K562 (cell line): ENCODE measurements around the gene SEMA3A. TPM values are rescaled to one million over a fixed set of nuclear protein-coding genes. Genes with fewer than 3 reads are reported as not detected.

Experiments
- ATAC-seq: fragments of 200-7000 bp; cut with Tn5 transposase; 3 replicates; pipeline ENCODE4 v1.9.1; 2020; ENCODE audit warnings: moderate library complexity
- BruUV-seq: library from RNA; stranded (reverse); fragments of 400-500 nt; replicated peaks from 2 replicates; lab custom pipeline; 2021; lab: Mats Ljungman, UMichigan
- CTCF ChIA-PET: fragments of 300-600 bp; formaldehyde crosslinking; extraction: SDS; loops from one replicate; lab custom pipeline; 2021; ENCODE audit warnings: low intra/inter-chr PET ratio; lab: Yijun Ruan, JAX
- POLR2A ChIA-PET: fragments of 300-600, 350-650 bp; sonication (Branson Sonifier 250); formaldehyde crosslinking; extraction: SDS; loops from one replicate; lab custom pipeline; 2021; ENCODE audit warnings: antibody characterized with exemption, inconsistent platforms; lab: Yijun Ruan, JAX
- DNase-seq, 4 experiments: peaks; one replicate each; pipeline versions ENCODE4 v3.0.0 to v3.0.0-alpha.2; 2011 to 2018; ENCODE audit warnings: low spot score in 3 of 4, mixed read lengths in 3 of 4; ENCODE audit errors: extremely low read depth in 1 of 4
- FAIRE-seq: peaks from 2 replicates; lab custom pipeline; 2011; peaks lifted over from hg19 to GRCh38; lab: Jason Lieb, UNC
- H2AFZ ChIP-seq: 2 replicates; pipeline ENCODE4 v1.6.0; 2011; ENCODE audit warnings: low read depth, low read length, control low read depth, inconsistent platforms
- H3K27ac ChIP-seq: fragments of 200-600 bp; 3 replicates; pipeline ENCODE4 v1.8.0; 2011; ENCODE audit warnings: low read depth, mild to moderate bottlenecking, control low read depth, inconsistent platforms, low read length, moderate library complexity, mixed read lengths; ENCODE audit errors: extremely low read depth
- H3K27me3 ChIP-seq, 2 experiments: fragments of 300-600 bp in 1 of 2; 2 replicates in 1 of 2; 3 replicates in 1 of 2; pipeline versions ENCODE4 v1.6.0 to v1.8.0; 2011; ENCODE audit warnings: inconsistent platforms in 2 of 2, low read length in 2 of 2, mild to moderate bottlenecking in 1 of 2, mixed read lengths in 1 of 2, moderate library complexity in 1 of 2; ENCODE audit not compliant: control insufficient read depth in 2 of 2, insufficient read depth in 2 of 2
- H3K36me3 ChIP-seq: fragments of 300-600 bp; 3 replicates; pipeline ENCODE4 v1.8.0; 2011; ENCODE audit warnings: mild to moderate bottlenecking, low read length, inconsistent platforms; ENCODE audit not compliant: control insufficient read depth, insufficient read depth
- H3K4me1 ChIP-seq, 2 experiments: fragments of 200-600 bp in 1 of 2; replicated peaks in 1 of 2; 2 replicates in 1 of 2; 3 replicates in 1 of 2; pipeline versions ENCODE4 v1.5.1 to v1.8.0; 2011; ENCODE audit warnings: inconsistent platforms in 2 of 2, low read length in 2 of 2, mild to moderate bottlenecking in 1 of 2, mixed read lengths in 1 of 2, moderate library complexity in 1 of 2; ENCODE audit not compliant: control insufficient read depth in 2 of 2, insufficient read depth in 2 of 2
- H3K4me2 ChIP-seq: 2 replicates; pipeline ENCODE4 v1.6.1; 2011; ENCODE audit warnings: low read length, control low read depth, inconsistent platforms, mixed read lengths; ENCODE audit not compliant: insufficient read depth
- H3K4me3 ChIP-seq: fragments of 200-600 bp; sonication (generic), shearing (Covaris generic); 2 replicates; pipeline ENCODE4 v1.5.1; 2016; ENCODE audit warnings: control low read depth, inconsistent platforms
- H3K79me2 ChIP-seq: fragments of 200-600 bp; 3 replicates; pipeline ENCODE4 v1.8.0; 2011; ENCODE audit warnings: low read length, inconsistent platforms; ENCODE audit not compliant: control insufficient read depth, insufficient read depth
- H3K9ac ChIP-seq, 2 experiments: 2 replicates each; pipeline versions ENCODE4 v1.6.0 to v1.6.1; 2011; ENCODE audit warnings: low read depth in 2 of 2, low read length in 2 of 2, control low read depth in 1 of 2, inconsistent platforms in 1 of 2, mild to moderate bottlenecking in 1 of 2, mixed read lengths in 1 of 2; ENCODE audit not compliant: insufficient read depth in 1 of 2
- H3K9me1 ChIP-seq: one replicate; pipeline ENCODE4 v1.6.0; 2011; ENCODE audit warnings: inconsistent platforms, mild to moderate bottlenecking, low read length, moderate library complexity; ENCODE audit not compliant: control insufficient read depth, insufficient read depth
- H3K9me3 ChIP-seq: replicated peaks from 2 replicates; pipeline ENCODE4 v1.5.1; 2011; ENCODE audit warnings: low read depth, low read length, inconsistent platforms; ENCODE audit not compliant: control insufficient read depth, insufficient read depth
- H4K20me1 ChIP-seq: replicated peaks from 2 replicates; pipeline ENCODE4 v1.6.1; 2011; ENCODE audit warnings: low read length, inconsistent platforms, mixed read lengths; ENCODE audit not compliant: control insufficient read depth, insufficient read depth
- BDP1 ChIP-seq: IDR thresholded peaks from 3 replicates; pipeline ENCODE4 v1.6.1; 2011; ENCODE audit not compliant: insufficient read length, insufficient read depth
- NCOA1 ChIP-seq: fragments of 450-650 bp; IDR thresholded peaks from 2 replicates; pipeline ENCODE4 v1.6.1; 2016; ENCODE audit warnings: low read depth
- NR3C1 ChIP-seq: sonication (generic); formaldehyde crosslinking; IDR thresholded peaks from 2 replicates; pipeline ENCODE4 v1.8.1; 2022; ENCODE audit warnings: missing genetic modification reagents
- RB1 ChIP-seq: fragments of 450-650 bp; IDR thresholded peaks from 2 replicates; pipeline ENCODE4 v1.6.1; 2017; ENCODE audit warnings: low read depth, mild to moderate bottlenecking
- SMARCA4 ChIP-seq: fragments of 450-650 bp; IDR thresholded peaks from 2 replicates; pipeline ENCODE4 v1.6.1; 2016
- TGIF2 ChIP-seq: sonication (generic); formaldehyde crosslinking; IDR thresholded peaks from 2 replicates; pipeline ENCODE4 v1.8.1; 2022; ENCODE audit warnings: mild to moderate bottlenecking, missing genetic modification reagents, moderate library complexity
- ZBTB2 ChIP-seq: fragments of 450-650 bp; IDR thresholded peaks from 2 replicates; pipeline ENCODE4 v1.6.1; 2016; ENCODE audit warnings: antibody characterized with exemption
- ZNF644 ChIP-seq: fragments of 200-800 bp; sonication (Bioruptor generic); IDR thresholded peaks from 2 replicates; pipeline ENCODE4 v1.6.1; 2016; ENCODE audit warnings: low read depth, missing genetic modification characterization, missing compliant biosample characterization
- ZNF717 ChIP-seq: fragments of 250-450 bp; sonication (Bioruptor Pico); IDR thresholded peaks from 2 replicates; pipeline ENCODE4 v1.5.0; 2021
- whole genome bisulfite sequencing: fragments of 100-300 bp; shearing (Covaris generic); methylation state at CpG from one replicate; pipeline ENCODE4 v1.1.6; 2016; ENCODE audit warnings: low coverage, mixed read lengths; ENCODE audit not compliant: insufficient coverage; ENCODE audit errors: missing lambda C conversion rate; 5-methylcytosine and 5-hydroxymethylcytosine counted together
- in situ Hi-C: fragments of 300-500 bp; cut with MboI; formaldehyde crosslinking; loops from 4 replicates; pipeline ENCODE4 v1.15.0; 2018; ENCODE audit warnings: inconsistent platforms, mixed read lengths
- intact Hi-C: fragments of 100-400 bp; cut with micrococcal nuclease; formaldehyde crosslinking; loops from 2 replicates; pipeline ENCODE4 v1.14.2; 2022
- polyA plus RNA-seq, 8 experiments: library from polyadenylated mRNA; depleted of rRNA in 4 of 8; stranded (reverse) in 5 of 8; unstranded in 3 of 8; fragments of >200 nt; fragmentation: Nextera tagmentation in 2 of 8; fragmentation: Illumina TruSeq in 1 of 8; extraction: Ambion mirVana in 2 of 8; extraction: Trizol in 1 of 8; gene quantifications; 2 replicates each; pipeline versions ENCODE4 v1.2.1 to v1.2.3, GENCODE V29; 2011 to 2014; ENCODE audit warnings: inconsistent platforms in 1 of 8, missing spikeins in 1 of 8
- total RNA-seq, 7 experiments: library from RNA; depleted of rRNA in 6 of 7; stranded (reverse); fragments of >200 nt in 6 of 7; fragmentation: Illumina TruSeq in 2 of 7; extraction: Trizol in 2 of 7; gene quantifications; 2 replicates each; pipeline versions ENCODE4 v1.2.1 to v1.2.3, GENCODE V29; 2011 to 2021; ENCODE audit warnings: low replicate concordance in 1 of 7

Gene SEMA3A
- total and polyA plus RNA-seq, 9 of the 15 experiments (the other 6 are each of a cell fraction or from before 2014, with no cell fraction given): 0.36 to 3.0 (median 1.1) TPM

DNA sequence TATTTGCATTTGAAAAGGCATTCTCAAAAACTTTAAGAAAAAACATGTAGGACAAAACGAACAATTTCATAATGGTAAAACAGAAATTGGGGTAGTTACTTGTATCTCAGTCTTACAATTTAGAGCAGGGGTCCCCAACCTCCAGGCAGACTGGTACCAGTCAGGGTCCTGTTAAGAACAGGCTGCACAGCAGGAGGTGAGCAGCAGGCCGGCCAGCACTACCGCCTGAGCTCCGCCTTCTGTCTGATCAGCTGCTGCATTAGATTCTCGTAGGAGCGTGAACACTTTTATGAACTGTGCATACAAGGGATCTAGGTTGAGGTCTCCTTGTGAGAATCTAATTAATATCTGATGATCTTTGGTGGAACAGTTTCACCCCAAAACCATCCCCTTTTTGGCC is 77.3 kb downstream of the SEMA3A start:
- BruUV-seq: no TSS peak

More for the DNA sequence above, 77.3 kb downstream of the SEMA3A start:
- ChIA-PET CTCF (no interaction called here), POLR2A (no interaction called here)
- H3K9ac ChIP-seq: no peak overlapping the region
- TF ChIP-seq ZNF644 (tag) (no peak), NCOA1 (no peak), SMARCA4 (no peak), ZBTB2 (no peak), NR3C1 (CRISPR knock-in tag) (no peak), ZNF717 (no peak), BDP1 (no peak), TGIF2 (CRISPR knock-in tag) (no peak), RB1 (no peak)
- H3K4me3 ChIP-seq: no peak overlapping the region
- FAIRE-seq (no peak), ATAC-seq (no peak), DNase-seq (no peak)
- no peak overlapping the region for H3K27ac ChIP-seq
- in situ Hi-C loops (no loop called here), intact Hi-C loops (no loop called here)
- 0% methylated on average over 6 of the region's 6 CpGs for WGBS
- no peaks in the 10 kb centered on the region for H3K27me3 ChIP-seq
- no peaks in the 10 kb centered on the region for H3K36me3 ChIP-seq
- no peaks in the 10 kb centered on the region for H4K20me1 ChIP-seq
- no peaks in the 10 kb centered on the region for H3K4me1 ChIP-seq
- no peaks in the 10 kb centered on the region for H3K9me1 ChIP-seq
- no peak overlapping the region for H3K4me2 ChIP-seq
- H3K9me3 ChIP-seq: no peaks in the 10 kb centered on the region
- H3K79me2 ChIP-seq: no peaks in the 10 kb centered on the region
- no peak overlapping the region for H2AFZ ChIP-seq
